GM15510 (cell line): ENCODE results near the gene ESPN.

ENCODE experiments used
- POLR2A ChIP-seq: IDR thresholded peaks from 3 replicates; pipeline ENCODE4 v1.6.1; 2011; ENCODE audit warnings: borderline replicate concordance; ENCODE audit not compliant: insufficient read length; ENCODE audit errors: extremely low read depth

The ESPN gene

DNA sequence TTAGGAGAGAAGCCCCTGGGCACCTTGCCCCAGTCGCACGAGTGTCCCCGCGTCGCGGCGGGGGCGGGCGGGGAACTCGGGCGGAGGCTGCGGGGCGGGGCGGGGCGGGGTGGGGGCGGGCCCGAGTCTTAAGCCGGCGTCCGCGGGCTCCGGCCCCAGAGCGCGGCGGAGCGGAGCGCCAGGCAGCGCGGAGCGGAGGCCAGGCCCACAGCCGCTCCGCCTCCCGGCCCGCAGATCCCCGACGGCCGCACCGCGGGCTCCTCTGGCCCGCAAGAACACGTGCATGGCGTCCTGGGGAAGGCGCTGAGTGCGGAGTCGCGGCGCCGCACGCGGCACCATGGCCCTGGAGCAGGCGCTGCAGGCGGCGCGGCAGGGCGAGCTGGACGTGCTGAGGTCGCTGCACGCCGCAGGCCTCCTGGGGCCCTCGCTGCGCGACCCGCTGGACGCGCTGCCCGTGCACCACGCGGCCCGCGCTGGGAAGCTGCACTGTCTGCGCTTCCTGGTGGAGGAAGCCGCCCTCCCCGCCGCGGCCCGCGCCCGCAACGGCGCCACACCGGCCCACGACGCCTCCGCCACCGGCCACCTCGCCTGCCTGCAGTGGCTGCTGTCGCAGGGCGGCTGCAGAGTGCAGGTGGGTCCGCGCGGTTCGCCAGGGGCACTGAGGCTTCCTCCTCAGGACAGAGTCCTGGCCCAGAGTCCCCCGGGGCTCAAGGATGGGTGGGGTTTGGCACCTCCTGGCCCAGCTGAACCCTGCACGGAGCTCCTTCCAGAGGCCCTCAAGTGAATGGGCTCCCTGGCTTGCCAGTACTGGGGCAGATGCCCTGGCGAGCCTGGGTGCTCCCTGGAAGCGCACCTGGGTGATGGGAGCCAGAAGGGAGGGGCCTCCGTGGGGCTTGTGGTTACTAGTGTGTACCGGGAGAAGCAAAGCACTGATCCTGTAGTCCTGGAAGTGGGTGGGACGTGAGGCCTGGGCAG is at the start of gene ESPN:
TSS of gene ESPN (plus strand) at position 158 of the 975 bp plus-strand sequence. CDS start at position 338, 180 bp downstream.
- TF ChIP-seq POLR2A, result no peak

GRCh38 chr1:6378096-6378746 is 46.4 kb upstream of the ESPN start:
- TF ChIP-seq POLR2A, result no peak

GRCh38 chr1:6380037-6380436 is 44.5 kb upstream of the ESPN start:
- no peak for TF ChIP-seq POLR2A

DNA sequence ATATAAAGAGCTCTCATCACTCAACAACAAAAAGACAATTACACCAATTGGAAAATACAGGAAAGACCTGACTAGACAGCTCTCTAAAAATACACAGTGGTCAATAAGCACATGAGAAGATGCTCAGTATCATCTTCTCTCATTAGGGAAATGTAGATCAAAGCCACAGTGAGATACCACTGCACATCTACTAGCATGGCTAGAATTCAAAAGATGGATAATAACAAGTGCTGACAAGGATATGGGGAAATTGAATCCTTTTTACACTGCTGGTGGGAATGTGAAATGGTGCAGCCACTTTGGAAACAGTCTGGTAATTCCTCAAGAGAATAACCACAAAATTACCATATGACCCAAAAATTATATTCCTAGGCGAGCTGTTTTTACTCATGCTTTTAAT is 40.4 kb upstream of the ESPN start:
- no peak for TF ChIP-seq POLR2A

- TF ChIP-seq POLR2A, result no peak
Observed at GRCh38 chr1:6384962-6385361, 39.6 kb upstream of the ESPN start.

- TF ChIP-seq POLR2A, result no peak
Observed at GRCh38 chr1:6385488-6386191, 38.9 kb upstream of the ESPN start.

GRCh38 chr1:6386371-6386949 is 38.1 kb upstream of the ESPN start:
- no peak for TF ChIP-seq POLR2A

DNA sequence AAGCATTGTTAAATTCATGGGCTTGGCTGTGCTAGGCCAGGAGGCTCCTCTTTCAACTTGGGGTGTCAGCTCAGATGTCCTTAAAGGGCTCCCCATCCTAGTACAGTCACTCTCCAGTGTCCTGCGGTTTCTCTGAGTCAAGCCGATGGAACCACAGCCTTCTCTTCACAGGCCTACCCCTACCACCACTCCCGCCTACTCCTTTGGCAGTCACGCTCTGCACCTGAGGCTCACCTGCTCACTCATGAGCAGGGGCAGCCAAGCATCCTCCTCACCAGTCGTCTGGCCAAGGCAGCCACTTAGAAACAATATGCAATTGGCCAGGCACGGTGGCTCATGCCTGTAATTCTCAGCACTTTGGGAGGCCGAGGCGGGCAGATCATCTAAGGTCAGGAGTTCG is 34.6 kb upstream of the ESPN start:
- TF ChIP-seq POLR2A, result no peak

GRCh38 chr1:6391951-6392808 is 32.4 kb upstream of the ESPN start:
- TF ChIP-seq POLR2A, result no peak

DNA sequence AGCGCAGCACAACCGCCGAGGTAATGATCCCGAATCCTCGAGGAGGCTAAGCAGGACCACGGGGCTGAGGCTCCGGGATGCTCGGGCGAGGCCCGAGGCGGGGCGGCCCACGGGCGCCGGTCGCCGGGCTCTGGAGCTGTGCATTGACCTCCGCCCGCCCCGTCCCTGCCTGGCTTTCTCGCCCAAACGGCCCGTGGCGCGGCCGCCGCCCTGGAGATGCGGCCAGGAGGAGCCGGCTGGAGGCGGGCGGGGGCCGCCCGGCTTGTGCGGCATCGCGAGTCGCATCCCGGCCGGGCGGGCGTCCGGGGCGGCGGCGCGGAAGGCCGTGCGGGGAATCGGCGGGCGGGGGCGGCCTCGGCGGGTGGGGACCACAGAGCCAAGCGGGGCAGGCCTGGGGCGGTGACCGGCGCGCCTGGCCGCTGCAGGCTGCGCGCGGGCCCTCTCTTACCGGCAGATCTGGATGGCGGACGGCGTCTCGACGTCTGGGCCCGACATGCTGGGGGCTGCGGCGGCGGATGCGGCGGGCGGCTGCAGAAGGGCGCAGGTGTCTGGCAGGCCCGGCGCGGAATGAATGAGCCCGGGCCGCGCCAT is 31.7 kb upstream of the ESPN start:
- TF ChIP-seq POLR2A, result peak; percentile 72

DNA sequence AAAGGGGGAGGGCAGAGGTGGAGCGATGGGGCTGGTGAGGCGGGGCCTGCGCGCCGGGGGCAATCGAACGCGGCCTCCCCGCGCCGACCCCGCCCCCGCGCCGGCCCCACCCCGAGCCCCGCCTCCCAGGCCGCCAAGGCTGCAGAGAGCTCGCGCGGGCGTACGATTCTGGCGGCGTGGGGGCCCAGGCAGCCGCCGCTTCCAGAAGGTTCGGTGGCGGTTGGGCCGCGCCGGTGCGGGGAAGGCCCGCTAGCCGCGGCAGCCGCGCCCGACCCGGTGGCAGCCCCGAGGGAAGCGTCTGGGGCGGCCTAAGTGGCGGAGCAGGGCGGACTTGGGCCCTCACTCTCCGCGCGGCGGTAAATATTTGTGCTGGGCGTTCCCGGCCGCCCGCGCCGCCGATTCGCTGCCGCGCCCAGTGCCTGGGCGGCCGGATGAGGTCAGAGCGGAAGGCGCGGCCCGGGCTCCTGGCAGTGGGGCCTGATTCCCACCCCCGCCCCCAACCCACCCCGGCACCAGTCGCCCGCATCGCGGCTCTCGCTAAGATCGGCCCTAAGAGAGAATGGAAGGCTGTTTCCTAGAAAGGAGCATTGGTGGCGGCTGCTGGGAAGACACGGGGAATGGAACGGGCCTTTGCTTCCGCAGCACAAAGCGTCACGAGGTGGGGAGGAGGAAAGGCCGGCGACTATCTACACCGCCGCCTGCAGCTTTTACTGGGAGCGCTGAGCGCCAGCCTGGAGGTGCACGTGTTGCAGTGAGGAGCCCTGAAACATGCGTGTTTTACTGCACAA is 31.0 kb upstream of the ESPN start, which contains the start of gene ACOT7:
TSS of gene ACOT7 (minus strand) at position 368 of the 788 bp plus-strand sequence. CDS start 368 bp downstream, outside the sequence.
- peak; percentile 52 for TF ChIP-seq POLR2A

DNA sequence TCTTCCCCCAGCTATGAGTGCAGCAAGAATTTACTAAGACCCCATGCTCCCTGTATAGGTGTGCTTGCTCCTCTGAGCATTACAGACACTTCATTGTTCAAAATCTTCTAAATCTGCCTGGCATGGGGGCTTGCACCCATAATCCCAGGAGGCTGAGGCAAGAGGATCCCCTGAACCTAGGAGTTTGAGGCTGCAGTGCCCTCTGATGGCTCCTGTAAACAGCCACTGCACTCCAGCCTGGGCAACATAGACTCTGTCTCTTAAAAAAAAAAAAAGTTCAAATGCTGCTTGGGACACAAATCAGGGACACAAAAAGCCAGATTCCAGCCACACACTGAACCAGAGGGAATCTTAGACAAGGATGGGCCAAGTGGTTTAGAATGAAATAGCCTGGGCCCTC is 27.6 kb upstream of the ESPN start:
- TF ChIP-seq POLR2A, result no peak
